GM18951 (cell line): ENCODE measurements around the gene ADAM19.

Experiments used
- POLR2A ChIP-seq: IDR thresholded peaks from 4 replicates; pipeline ENCODE4 v1.6.1; 2011; ENCODE audit warnings: mild to moderate bottlenecking; ENCODE audit not compliant: insufficient read length, insufficient read depth; ENCODE audit errors: extremely low read depth
- in situ Hi-C: fragments of 300-500 bp; cut with MboI; formaldehyde crosslinking; loops from one replicate; pipeline ENCODE4 v1.12.0; 2022; ENCODE audit warnings: low sequenced_read_pairs, mixed read lengths, inconsistent platforms; ENCODE audit not compliant: unreplicated experiment

The ADAM19 gene

DNA sequence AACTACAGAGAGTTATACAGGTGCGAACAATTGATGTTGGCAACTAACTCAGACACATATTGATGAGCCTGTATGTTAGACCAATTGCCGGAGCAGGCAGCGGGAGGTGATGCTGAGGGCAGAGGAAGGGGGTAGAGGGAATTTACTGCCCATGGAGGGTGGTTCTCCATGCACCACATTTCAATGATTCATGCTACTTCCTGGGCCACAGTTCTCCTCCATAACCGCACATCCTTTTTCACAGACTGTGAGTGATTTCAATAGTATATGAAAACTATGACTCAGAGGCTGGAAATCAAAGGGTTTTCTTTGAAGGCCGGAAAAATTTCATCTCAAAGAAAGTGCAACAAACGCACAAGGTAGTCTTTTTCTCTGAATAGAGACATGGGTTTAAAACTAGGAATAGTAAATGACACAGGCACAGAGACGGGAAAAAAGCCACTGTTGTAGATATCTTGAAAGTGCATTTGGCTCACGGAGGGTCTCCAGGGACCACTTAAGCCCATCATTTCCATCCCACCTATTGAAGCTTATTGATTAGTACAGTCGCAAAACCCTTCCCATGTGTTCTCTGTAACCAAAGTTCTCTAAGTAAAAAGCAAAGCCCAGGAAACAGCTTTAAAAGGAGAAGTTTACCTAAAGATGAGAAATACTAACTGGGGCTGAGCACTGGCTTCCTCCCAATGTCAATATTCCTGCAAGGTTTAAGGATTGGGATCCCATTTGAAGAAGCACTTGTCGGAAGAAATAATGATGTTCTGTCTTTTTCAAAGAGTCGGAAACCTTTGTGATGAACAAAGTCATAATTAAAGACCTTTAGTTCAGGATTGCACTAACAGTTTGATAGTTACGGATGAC is 28.0 kb upstream of the ADAM19 start:
- no peak for TF ChIP-seq POLR2A
- in situ Hi-C loops = no loop called here

DNA sequence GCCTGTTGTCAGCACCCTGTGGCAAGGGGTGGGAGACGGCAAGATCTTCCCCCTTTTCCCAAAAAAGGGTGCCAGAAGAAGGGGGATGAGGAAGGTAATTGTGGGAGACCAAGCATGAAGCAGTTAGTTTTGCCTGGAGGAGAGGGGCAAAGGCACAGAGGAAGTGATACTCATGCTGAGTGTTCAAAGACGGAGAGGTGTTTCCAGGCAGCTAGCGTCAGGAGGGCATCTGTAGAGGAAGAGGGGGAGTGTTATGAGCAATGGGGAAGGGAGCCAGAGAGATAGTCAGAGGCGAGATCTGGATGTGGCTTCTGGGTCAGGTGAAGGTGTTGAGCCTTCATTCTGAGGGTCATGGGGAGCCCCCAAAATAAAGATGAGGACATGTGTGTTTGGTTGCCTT is 26.9 kb upstream of the ADAM19 start:
- in situ Hi-C loops = no loop called here

DNA sequence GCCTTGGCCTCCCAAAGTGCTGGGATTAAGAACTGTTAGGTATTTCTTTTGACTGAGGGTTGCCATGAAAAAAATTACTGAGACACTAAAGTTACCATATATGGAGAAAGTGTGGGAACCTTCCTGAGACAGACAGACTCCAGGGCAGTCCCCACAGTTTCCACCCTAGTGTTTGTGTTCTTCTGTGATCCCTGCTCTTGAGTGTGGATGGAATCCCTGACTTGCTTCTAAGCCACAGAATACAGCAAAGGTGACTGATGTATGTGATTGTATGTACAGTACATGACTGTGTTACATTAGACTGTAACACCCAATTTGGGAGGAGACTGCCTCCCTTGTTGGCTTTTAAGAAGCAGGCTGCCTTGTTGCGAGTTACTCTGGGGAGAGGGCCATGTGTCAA is 24.7 kb upstream of the ADAM19 start:
- in situ Hi-C loops = no loop called here
- no peak for TF ChIP-seq POLR2A

More for the DNA sequence above, 26.9 kb upstream of the ADAM19 start:
- TF ChIP-seq POLR2A = no peak

DNA sequence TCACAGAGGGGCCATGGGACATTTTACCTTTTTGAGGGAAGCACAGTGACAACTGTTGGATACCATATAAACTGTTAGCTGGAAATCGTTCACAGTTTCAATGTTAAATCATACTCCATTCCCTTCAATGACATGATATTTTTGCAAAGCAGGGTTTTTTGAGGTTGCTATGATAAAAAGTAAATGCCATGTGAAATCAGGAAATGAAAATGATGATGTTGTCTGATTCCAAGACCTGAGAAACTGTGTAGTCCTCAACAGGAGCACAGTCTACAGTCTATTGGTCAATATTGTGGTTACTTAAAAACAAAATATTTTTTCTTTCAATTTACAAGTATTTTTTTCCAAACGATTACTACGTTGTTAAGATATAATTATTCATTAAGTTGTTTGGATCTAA is 24.0 kb upstream of the ADAM19 start:
- in situ Hi-C loops = no loop called here
- TF ChIP-seq POLR2A = no peak

DNA sequence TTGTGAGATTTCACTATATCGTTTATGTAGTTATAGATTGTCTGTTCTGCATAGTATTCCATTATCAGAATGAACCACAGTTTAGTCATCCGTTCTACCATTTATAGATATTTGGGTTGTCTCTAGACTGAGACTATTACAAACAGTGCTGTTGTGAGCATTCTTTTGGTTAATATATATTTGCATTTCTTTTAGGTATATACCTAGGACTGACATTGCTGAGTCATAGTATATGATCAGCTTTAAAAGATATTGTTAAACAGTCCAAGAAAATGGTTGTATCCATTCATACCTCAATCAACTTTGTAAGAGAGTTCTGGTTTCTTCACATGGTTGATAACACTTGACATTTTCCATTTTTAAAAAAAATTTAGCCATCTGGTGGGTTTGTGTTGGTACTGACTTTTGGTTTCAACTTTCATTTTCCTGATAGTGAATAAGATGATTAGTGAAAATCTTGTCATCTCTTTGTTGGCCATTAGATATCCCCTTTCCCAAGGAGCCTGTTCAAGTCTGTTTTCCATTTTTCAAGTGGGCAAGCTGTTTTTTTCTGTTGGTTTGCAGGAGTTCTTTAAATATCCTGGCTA is 22.9 kb upstream of the ADAM19 start:
- in situ Hi-C loops = no loop called here

DNA sequence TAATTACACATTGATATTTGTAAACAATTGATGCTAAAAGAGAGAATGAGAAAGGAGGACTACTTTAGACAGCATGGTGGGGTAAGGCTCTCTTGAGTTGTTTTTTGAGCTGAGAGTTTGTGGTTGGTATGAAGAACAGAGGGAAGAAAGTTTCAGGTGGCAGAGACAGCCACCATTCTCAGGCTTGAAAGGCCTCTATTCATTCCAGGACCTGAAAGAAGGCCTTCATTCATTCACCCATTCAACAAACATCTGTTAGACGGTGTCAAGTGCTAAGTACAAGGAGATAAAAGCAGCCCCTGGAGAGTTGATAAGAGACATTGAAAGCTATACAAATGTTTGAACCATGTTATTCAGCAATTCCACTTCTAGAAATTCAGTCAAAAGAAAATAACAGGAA is 21.7 kb upstream of the ADAM19 start:
- no peak for TF ChIP-seq POLR2A
- in situ Hi-C loops = no loop called here

More for the DNA sequence above, 22.9 kb upstream of the ADAM19 start:
- TF ChIP-seq POLR2A = no peak

DNA sequence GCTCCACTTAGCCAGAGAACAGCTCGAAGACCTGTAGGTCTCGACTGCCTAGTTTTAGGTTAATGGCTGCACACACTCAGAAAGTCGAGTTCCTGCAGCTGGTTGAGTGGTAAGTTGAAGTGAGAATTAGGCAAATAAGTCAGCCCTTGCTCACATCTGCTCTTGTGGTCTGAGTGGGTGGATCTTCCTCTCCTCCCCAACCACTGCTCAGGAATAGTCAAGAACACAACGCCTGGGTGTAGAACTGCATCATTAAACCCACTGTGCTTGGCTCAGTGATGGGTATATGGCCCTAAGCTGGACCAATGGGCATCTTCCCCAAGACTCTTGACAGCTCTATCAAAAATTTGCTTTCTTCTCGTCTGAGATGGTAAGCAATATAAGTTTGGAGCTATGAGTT is 20.9 kb upstream of the ADAM19 start:
- in situ Hi-C loops = no loop called here
- no peak for TF ChIP-seq POLR2A

DNA sequence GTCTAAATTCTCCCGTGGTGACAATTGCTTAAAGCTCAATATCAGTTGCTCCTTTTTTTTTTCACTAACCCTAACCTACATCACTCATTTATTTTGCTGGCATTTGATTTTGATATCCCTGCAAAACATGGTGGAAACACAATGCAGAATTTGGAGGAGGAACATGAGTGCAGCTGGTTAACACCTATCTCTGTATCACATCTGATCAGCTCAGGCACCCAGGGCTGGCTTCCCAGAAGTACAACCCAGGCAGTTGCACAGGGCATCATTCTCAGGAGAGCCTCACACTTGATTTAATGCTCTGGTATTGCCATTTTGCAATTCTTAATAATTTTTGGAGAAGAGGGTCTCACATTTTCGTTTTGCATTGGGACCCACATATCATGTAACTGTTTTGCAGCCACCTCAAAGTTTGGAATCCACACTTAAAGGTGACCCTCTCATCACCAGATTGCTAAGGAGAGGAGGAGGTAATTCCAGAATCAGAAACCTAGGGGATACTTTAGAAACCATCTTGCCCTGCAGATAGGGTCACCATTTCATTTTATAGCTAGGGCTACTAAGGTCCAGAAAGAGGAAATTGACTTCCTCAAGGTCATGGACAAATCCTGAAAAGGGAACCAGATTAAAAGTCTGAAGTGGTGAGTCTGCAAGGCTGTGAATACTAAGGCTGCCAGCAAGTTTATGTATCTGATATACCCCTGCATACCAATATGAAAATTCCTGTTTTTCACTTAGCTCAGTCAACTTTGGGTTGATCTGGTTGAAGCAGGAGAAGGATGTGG is 19.3 kb upstream of the ADAM19 start:
- in situ Hi-C loops = no loop called here
- no peak for TF ChIP-seq POLR2A

DNA sequence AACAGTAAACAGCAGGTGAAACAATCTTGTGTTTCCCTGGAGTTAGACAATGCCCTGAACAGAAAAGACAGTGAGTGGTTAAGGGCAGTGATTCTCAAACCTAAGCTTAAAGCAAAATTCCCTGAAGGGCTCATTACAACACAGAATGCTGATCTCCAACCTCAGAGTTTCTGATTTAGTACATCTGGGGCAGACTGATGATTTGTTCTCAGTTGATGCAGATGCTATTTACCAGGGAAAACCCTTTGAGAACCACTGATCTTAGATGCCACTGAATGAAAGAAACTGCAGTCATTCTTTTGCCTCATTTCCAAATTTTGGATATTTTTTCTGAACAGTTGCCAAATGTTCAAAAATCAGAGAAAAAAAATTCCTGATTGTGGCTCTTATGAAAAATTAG is 18.7 kb upstream of the ADAM19 start:
- in situ Hi-C loops = no loop called here
- no peak for TF ChIP-seq POLR2A

DNA sequence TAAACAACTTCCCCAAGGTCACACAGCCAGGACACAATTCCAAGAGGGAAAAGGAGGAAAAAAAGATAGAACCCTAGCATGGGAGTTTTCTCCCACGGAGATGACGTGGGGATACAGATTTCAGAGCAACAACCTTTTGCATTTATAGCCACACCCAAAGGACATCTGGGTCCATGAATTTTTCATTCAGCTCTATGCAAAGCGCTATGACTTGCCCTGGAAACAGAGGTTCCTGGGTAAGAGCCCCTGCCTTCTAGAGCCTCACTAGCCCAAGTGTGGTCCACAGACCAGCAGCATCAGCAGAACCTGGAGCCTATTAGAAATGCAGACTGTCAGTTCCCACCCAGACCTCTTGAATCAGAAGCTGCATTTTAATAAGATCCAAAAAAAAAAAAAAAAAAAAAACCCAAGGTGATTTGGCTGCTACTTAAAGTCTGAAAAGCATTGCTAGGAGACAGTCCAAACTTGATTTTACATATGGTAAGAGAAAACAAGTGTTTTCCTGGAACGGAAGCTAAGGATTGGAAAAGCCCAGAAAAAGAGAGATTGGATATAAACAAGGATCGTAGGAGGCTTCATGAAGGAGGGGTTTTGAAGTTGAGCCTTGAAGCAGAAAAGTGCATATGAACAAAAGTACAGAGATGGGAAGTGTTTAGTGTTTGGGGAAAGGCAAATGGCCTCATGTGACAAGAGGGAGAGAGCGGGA is 17.6 kb upstream of the ADAM19 start:
- TF ChIP-seq POLR2A = no peak

DNA sequence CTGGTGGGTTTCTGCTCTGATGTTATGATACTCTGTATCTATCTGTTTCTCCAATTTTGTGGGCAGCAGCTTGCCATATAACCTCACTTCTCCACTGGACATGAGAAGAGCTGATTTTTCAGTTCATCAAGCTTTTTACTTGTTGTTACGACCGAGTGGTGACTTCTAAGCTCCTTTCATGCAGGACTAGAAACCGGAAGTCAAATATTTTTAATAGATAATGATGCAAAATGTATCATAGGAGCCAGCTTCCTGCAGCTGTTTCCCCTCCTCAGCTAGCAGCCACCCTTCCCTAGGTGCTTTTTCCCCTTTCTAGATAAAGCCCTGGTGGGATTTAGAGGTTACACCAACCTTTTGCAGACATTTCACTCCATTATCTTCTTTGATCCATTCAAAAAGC is 17.0 kb upstream of the ADAM19 start:
- TF ChIP-seq POLR2A = no peak
- in situ Hi-C loops = no loop called here

More for the DNA sequence above, 17.6 kb upstream of the ADAM19 start:
- in situ Hi-C loops = no loop called here

DNA sequence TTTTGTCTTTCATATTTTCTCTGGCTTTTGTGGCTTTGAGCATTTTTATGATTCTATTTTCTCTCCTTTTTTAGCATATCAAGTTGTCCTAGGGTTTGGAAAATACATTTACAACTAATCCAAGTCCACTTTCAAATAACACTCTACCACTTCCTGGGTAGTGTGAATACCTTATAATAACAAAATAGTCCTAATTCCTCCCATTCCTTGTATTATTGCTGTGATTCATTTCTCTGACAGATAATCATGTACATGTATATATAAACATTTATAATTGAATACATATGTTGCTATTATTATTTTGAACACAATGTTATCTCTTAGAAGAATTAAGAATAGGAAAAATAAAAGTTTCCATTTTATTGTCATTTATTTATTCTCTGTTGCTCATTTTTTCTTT is 14.9 kb upstream of the ADAM19 start:
- TF ChIP-seq POLR2A = no peak
- in situ Hi-C loops = no loop called here

DNA sequence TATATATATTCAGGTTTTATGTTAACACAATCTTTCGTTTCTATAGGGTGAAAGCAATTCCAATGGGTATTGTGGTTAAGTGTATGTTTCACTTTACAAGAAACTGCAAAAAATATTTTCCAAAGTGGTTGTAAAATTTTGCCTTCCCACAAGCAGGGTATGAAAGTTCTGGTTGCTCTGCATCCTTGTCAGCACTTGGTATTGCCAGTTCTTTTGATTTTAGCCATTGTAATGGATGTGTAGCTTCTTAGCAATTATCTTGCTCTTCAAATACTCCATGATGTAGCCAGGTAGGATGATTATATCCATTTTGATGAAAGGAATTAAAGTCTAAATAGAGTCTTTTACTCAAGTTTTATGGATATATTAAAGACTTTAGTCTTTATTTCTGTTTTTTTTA is 9.1 kb upstream of the ADAM19 start:
- TF ChIP-seq POLR2A = no peak
- in situ Hi-C loops = no loop called here
